A204.1 (cell line): ENCODE data around the gene TSPEAR.

Experiments
- FAIRE-seq: peaks from 2 replicates; lab custom pipeline; 2012; peaks lifted over from hg19 to GRCh38; lab: Jason Lieb, UNC

Gene TSPEAR

GRCh38 chr21:44527156-44527982 is 184.0 kb downstream of the TSPEAR start:
- FAIRE-seq: no peak

DNA sequence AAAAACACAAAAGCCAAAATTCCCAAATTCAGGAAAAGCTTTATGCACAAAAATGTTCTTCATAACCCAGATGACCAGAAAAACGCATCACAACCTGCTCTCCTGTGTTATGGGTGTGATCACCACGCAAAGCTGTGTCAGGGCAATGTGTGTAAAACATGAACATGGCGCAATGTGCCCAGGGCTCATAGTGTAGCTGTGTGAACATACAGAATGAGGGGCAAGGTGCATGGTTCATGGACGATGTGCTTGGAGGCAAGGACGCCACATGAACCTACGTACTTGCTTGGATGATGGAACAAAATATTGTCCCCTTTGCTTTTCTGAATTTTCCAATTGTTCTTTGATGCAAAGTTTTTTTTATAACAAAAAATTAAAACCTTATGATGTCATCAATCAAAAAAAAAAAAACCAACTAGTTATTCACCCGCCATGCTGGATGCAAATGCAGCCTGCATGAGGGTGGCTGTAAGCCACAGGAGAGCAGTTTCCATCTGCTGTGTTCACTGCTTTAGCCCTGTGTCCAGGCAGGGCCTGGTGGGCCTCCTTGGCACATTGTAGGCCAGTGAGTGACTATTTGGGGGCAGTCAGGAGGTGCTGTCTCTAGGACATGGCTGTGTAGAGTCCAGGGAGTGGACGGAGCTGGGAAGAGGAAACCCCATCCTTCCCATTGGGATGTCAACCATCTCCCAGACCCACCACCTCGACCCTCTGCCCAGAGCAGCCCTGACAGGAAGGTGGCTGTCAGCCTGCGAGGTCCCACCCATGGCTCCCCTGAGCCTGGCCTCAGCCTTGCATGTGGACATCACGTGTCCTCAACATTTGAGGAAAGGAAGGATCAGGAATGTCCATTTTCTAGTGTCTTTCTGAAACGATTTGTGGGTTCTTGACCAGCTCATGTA is 185.0 kb downstream of the TSPEAR start:
- FAIRE-seq: no peak

DNA sequence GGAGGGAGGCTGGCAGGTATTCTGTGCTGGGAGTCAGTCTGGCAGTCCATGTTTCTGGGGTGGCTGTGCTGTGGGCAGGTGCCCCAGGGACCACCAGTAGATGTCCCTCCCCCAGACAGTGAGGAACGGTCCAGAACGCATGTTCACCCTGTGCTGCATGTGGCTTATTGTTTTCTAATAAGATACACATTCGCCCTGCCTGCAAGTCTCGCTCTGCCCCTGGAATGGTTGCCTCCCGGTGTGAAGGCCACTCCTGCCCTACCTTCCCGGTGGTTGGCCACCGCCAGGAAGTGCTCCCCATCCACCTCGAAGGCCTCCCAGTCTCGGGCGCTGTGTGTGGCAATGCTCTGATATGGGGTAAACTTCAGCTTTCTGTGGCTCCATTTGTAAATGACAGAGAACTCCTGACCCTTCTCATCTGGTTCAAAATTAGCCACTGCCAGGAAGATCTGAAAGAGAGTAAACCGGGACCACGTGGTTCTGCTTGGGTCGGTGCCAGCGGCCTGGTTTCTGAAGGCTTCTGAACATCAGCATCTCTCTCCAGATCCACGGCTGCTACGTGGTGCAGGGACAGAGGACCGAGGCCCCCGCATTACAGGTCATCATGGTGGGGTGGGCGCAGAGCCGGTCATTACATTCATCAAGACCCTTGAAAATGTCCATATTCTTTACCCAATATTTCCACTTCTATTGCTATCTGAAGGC is 185.8 kb downstream of the TSPEAR start:
- FAIRE-seq: no peak

GRCh38 chr21:44524414-44525371 is 186.7 kb downstream of the TSPEAR start:
- FAIRE-seq: no peak

- no peak for FAIRE-seq
These were observed 187.6 kb downstream of the TSPEAR start for GRCh38 chr21:44523567-44524413.

DNA sequence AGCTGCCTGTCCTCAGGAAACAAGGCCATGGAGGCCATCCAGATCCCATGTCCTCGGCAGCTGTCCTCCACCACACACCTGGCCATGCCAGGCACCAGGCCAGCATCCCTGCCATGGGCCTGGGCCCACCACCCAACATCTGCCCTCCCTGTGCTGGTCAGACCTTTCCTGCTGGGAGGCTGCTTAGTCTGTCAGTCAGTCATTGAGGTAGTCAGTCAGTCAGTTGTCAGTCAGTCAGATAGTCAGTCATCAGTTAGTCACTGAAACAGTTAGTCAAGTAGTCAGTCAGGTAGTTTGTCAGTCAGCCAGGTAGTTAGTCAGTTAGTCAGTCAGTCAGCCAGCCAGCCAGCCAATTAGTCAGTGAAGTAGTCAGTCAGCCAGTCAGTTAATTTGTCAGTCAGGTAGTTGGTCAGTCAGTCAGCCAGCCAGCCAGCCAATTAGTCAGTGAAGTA is 188.6 kb downstream of the TSPEAR start:
- FAIRE-seq: no peak

- FAIRE-seq: no peak
These were observed 189.2 kb downstream of the TSPEAR start for GRCh38 chr21:44521928-44522752.

DNA sequence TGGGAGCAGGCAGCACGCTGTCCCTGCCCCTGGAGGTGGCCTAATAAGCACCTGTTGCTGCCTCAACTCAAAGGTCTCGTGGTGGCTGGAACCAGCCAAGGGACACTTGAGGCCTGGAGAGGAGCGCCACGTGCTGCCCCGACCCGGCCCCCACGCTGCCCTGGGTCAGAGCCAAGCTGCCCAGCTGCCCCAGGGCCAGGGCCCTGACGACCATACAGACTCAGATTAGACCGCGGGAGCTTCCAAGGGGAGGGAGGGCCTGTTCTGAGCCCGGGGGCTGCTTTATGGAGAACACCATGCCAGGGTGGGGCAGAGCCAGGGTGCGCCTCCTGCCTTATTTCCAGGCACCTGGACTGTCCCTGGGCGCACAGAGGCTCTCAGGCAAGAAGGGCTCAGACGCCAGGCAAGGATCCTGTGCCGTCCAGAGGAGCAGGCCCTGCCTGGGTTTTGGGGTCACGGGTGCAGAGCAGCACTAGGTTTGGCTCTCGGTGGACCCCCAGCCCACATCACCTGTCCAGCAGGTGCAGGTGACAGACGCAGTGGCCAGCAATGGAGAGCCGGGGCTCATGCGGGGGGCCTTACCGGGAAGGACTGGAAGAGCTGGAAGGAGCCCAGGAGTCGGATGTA is 190.0 kb downstream of the TSPEAR start:
- FAIRE-seq: no peak

- no peak for FAIRE-seq
These were observed 190.8 kb downstream of the TSPEAR start for GRCh38 chr21:44520326-44521300.

- no peak for FAIRE-seq
These were observed 191.7 kb downstream of the TSPEAR start for GRCh38 chr21:44519346-44520325.

DNA sequence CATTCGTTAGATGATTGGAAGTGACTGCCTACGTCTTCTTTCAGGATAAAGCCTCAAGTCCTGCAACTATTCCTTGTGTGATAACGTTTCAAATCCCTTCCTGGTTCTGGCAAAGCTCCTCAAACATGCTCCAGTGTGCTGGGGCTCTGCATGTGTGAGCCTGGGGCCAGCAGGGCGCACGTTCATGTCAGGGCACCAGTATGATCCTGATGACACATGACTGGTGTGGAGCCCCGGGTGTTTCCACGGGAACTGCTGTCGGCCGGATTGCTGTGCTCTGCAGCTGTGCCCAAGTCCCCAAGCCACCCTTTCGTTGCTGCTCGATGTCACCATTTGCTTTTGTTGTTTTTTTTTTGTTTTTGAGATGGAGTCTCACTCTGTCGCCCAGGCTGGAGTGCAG is 192.7 kb downstream of the TSPEAR start:
- FAIRE-seq: no peak

GRCh38 chr21:44517175-44517899 is 194.0 kb downstream of the TSPEAR start:
- no peak for FAIRE-seq

DNA sequence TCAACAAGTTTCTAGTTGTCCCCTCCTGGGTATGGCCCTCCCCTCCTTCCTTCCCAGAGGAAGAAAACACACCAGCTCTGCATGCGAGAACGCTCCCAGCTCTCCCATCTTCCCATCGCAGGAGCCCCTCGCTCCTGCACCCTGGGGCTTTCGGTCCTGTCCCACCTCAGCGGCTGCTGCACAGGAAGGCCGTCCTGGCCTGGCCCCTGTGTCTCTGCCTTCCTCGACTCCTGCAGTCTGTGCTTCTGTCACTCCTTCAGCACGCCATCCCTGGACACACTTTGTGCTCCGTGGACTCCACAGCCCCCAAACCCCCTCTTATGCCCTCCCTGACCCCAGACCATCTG is 194.6 kb downstream of the TSPEAR start:
- no peak for FAIRE-seq

- FAIRE-seq: no peak
These were observed 195.0 kb downstream of the TSPEAR start for GRCh38 chr21:44516342-44516741.

- FAIRE-seq: no peak
These were observed 195.8 kb downstream of the TSPEAR start for GRCh38 chr21:44515359-44516165.
